Measurements from ENCODE around the gene ADNP2.

Gene ADNP2

DNA sequence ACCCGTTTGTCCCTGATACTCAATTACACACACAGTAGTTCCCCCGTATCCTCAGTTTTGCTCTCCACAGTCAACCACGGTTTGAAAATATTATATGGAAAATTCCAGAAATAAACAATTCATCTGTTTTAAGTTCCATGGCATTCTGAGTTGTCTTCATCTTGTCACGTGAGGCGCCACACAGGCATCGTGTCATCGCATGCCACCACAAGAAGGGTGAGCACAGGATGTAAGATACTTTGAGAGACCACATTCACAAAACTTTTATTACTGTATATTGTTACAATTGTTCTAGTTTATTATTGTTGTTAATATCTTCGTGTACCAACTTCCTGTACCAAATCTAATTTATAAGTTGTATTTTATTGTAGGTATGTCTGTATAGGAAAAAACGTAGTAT lies 17.7 kb downstream of the ADNP2 start:
- TF ChIP-seq ZNF274 (IDR thresholded peaks at IDR 0.05; ENCODE audit: low read depth, low read length) = no peak
- H3K4me3 ChIP-seq (ENCODE audit: low read length) = no peak overlapping the region

DNA sequence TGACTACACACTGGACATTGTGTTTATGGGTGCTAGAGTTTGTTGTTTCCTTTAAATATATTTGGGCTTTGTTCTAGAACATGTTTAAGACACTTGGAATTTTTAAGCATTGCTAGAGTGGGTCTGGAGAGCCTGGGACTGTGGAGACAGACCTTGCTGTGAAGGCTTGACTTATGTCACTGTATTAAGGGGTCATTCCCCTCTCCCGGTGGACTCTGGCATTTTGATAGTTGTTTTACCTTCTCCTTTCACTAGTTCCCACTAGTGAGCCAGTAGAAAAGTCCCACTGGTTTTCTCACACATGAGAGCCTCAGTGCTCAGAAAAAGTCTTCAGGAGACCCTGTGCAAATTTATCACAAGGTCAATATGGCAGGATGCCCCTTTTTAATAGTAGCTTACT lies 18.6 kb downstream of the ADNP2 start:
- no peak overlapping the region for H3K4me3 ChIP-seq (ENCODE audit: low read length)
- TF ChIP-seq ZNF274 (IDR thresholded peaks at IDR 0.05; ENCODE audit: low read depth, low read length) = no peak

DNA sequence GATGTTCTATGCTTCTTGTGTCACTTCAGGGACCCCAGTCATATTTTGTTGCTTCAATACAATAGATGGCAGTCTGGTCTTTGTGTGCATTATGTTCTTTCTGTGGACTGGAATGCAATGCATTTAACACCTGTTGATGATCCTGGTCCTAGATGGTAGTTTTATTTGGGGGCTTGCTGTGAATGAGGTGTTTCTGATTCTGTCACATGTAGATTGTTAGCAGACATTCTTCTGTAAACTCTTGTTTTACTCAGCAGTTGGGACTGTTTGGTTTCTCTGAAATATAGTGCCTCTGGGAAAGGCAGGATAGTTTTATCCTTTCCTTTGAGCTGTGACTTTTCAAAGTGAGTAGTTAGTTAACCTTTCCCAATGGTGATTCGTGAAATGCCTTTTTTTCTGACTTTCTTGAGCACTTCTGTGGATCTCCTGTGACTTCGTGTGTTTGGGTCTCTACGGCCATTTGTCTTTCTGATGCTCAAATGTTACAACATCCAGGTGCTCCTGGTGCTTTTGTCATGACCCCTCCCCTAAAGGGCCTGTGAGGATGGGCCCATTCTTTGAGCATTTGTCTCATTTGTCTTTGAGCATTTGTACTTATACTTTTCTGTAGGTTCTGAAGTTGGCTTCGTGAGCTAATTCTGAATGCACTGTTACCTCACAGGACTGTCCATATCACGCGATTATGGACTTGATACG lies 20.8 kb downstream of the ADNP2 start:
- TF ChIP-seq ZNF274 (IDR thresholded peaks at IDR 0.05; ENCODE audit: low read depth, low read length) = no peak
- H3K4me3 ChIP-seq (ENCODE audit: low read length) = no peak overlapping the region

DNA sequence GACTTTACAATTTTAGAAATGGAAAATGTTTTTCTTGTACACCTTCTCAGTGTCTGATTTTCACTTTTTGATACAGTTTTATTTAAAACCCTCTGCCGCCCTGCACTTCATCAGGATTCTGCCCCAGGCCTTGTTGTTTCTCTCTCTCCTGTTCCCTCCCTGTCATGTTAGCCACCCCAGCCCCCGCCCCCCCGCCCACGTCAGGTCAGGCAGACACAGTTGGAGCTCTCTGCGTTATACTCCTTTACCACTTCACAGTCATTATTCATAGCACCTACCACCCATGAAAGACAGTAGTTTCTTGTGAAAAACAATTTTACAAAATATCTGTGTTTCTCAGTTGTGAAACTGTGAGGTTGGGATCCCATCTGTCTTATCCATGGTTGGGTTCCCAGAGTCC lies 21.5 kb downstream of the ADNP2 start:
- no peak overlapping the region for H3K4me3 ChIP-seq (ENCODE audit: low read length)
- no peak for TF ChIP-seq ZNF274 (IDR thresholded peaks at IDR 0.05; ENCODE audit: low read depth, low read length)

DNA sequence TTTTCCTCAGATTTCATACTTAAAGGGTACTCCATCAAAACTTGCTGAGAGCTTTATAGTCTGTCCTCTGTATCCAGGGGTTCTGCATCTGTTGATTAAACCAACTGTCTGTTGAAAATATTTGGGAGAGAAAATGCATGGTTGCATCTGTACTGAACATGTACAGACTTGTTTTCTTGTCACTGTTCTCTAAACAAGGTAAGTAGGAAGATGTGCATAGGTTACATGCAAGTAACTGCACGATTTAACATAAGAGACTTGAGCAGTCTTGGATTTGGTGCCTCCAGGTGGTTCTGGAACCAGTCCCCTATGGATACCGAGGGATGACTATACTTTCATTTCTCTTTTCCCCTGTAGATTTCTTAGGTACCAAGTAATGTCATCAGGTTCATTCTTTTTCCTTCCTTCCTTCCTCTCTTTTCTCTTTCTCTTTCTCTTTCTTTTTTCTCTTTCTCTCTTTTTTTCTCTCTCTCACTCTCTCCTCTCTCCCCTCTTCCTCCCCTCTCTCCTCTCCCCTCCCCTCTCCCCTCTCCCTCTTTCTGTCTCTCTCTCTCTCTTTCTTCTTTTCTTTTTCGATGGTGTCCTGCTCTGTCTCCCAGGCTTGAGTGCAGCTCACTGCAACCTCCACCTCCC lies 23.2 kb downstream of the ADNP2 start:
- TF ChIP-seq ZNF274 (IDR thresholded peaks at IDR 0.05; ENCODE audit: low read depth, low read length) = no peak
- H3K4me3 ChIP-seq (ENCODE audit: low read length) = no peak overlapping the region

DNA sequence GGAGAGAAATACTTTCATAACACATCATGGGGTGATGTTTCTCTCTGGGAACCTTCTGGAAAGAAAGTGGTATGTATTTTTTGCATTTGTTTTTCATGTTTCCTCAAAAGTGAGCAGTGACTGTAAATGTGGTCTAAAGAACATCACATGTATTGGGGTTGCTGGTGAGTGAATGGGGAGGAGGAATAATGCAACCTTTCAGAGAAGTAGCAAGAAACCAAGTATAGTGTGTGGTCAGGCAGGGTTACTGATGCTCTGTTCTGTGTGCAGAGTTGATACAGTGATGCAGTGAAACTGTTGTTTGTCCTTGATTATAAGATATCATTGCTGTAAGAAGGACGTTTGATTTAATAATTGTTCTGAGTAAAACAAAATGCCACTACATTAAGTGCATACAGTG lies 24.1 kb downstream of the ADNP2 start:
- TF ChIP-seq ZNF274 (IDR thresholded peaks at IDR 0.05; ENCODE audit: low read depth, low read length) = no peak
- no peak overlapping the region for H3K4me3 ChIP-seq (ENCODE audit: low read length)

DNA sequence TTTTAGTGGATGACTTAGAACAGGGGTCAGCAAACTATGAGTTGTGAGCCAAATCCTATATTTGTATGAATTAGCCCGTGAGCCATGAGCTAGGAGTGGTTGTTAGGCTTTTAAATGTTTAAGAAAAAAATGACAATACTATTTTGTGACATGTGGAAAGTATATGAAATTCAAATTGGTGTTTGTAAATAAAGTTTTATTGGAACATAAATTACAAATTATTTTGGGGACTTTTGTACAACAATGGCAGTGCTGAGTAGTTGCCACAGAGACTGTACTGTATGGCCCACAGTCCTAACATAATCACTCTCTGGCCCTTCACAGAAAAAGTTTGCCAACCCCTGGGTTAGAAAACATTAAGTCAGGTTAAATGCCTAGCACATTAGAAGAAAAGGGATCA lies 26.1 kb downstream of the ADNP2 start:
- TF ChIP-seq ZNF274 (IDR thresholded peaks at IDR 0.05; ENCODE audit: low read depth, low read length) = no peak
- no peak overlapping the region for H3K4me3 ChIP-seq (ENCODE audit: low read length)

DNA sequence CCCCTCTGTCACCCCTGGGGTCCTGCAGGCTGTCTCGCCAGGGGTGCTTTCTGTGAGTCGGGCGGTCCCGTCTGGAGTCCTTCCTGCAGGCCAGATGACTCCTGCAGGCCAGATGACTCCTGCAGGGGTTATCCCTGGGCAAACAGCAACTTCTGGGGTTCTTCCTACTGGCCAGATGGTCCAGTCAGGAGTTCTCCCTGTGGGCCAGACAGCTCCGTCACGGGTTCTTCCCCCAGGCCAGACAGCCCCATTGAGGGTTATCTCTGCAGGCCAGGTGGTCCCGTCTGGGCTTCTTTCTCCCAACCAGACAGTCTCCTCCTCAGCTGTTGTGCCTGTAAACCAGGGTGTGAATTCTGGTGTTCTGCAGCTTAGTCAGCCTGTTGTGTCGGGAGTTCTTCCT lies 27.6 kb downstream of the ADNP2 start:
- H3K4me3 ChIP-seq (ENCODE audit: low read length) = no peak overlapping the region
- no peak for TF ChIP-seq ZNF274 (IDR thresholded peaks at IDR 0.05; ENCODE audit: low read depth, low read length)

DNA sequence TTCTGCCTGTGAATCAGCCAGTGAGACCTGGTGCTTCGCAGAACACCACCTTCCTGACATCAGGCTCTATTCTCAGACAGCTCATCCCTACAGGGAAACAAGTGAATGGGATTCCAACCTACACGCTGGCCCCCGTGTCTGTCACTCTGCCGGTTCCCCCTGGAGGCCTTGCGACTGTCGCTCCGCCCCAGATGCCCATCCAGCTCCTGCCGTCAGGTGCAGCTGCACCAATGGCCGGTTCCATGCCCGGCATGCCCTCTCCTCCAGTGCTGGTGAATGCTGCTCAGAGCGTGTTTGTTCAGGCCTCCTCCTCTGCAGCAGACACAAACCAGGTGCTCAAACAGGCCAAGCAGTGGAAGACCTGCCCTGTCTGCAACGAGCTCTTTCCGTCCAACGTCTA lies 28.1 kb downstream of the ADNP2 start:
- no peak overlapping the region for H3K4me3 ChIP-seq (ENCODE audit: low read length)
- TF ChIP-seq ZNF274 (IDR thresholded peaks at IDR 0.05; ENCODE audit: low read depth, low read length) = no peak

DNA sequence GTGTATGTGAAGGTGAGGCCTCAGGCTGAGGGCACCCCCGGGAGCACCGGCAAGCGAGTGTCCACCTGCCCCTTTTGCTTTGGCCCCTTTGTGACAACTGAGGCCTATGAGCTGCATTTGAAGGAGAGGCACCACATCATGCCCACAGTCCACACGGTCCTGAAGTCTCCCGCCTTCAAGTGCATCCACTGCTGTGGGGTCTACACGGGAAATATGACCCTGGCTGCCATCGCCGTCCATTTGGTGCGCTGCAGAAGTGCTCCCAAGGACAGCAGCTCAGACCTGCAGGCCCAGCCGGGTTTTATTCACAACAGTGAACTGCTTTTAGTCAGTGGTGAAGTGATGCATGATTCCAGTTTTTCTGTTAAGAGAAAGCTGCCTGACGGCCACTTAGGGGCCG lies 28.9 kb downstream of the ADNP2 start:
- no peak for TF ChIP-seq ZNF274 (IDR thresholded peaks at IDR 0.05; ENCODE audit: low read depth, low read length)
- no peak overlapping the region for H3K4me3 ChIP-seq (ENCODE audit: low read length)

DNA sequence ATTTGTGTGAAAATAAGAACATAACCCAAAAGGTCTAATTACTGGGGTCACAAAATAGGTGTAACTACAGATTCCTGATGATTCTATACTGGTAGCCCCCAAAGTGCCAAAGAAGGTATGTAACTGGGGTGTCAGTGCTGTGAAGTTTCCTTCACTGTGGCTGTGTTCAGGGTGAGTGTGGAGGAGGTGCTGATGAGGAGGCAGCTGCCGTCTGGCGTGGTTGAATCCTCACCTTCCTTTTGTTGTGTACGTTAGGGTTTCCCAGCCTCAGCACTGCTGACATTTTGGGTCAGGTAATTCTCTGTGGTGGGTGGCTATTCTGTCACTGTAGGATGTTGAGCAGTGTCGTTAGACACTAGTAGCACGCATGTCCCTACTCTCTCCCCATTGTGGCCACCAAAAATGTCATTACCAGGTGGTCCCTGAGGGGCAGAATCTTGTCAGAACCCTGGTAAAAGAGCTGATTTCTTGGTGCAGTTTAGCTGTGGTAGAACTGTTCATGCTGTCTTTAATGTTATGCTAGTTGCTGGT lies 31.5 kb downstream of the ADNP2 start:
- no peak for TF ChIP-seq ZNF274 (IDR thresholded peaks at IDR 0.05; ENCODE audit: low read depth, low read length)
- H3K4me3 ChIP-seq (ENCODE audit: low read length) = no peak overlapping the region

DNA sequence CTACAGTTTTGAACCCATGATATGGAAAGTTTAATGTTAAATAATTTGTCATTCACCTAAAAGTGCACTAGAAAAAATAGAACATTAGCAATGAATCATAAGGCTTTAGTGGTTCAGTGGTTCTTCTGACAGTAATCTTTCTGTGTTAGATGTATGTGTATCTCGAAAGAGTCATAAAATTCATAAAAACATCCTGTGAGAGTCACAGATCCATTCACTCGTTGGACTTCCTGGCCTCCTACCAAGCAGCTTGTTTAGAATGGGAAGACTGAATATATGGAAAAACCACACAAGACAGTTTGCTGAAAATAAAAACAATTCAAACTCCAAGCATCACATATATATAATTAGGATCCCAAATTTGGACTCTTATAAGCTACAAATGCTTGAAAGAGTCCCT lies 34.8 kb downstream of the ADNP2 start:
- TF ChIP-seq ZNF274 (IDR thresholded peaks at IDR 0.05; ENCODE audit: low read depth, low read length) = no peak
- no peak overlapping the region for H3K4me3 ChIP-seq (ENCODE audit: low read length)

DNA sequence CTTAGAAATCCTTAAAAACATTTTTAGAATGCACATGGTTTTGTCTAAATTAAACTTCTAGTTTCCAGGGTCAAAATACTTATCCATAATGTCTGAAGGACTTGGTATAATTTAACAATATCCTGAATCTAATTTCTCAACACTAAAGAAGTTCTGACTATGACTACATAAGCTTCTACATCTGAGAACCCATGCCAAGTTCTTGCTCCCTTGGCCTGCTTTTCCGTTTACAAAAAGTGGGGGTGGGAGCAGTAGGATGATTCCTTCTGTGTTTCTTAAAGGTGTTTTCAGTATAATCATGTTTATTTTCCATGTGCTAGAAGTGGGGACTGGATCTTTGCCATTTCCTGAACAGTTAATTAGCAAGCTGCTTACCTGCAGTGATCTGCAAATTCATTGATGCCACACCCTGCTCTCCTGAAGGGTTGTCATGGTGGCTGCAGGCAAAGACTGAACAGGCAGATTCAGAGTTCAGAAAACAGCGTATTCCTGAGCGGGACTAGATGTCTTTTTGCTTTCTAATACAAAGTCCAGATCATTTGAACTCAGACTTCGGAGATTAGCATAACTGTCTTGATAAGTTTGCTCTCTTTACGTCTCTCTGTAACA lies 36.2 kb downstream of the ADNP2 start:
- TF ChIP-seq ZNF274 (IDR thresholded peaks at IDR 0.05; ENCODE audit: low read depth, low read length) = no peak

DNA sequence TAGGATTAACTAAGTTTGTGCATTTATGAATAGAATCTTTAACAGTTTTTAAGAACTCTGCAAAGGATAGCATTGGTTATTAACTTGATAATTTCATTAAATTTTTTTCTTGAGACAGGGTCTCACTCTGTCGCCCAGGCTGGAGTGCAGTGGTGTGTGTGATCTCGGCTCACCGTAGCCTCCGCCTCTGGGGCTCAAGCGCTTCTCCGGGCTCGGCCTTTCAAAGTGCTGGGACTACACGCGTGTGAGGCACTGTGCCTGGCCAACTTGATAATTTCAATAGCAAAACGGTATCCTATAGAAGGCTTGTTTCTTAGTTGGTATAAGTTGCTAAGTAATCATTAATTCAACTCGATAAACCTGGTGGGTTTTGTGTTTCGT lies 38.0 kb downstream of the ADNP2 start:
- peak overlapping the region; percentile 54; the same call in 1 of the 2 replicates for H3K4me3 ChIP-seq (ENCODE audit: low read length)
- no peak for TF ChIP-seq ZNF274 (IDR thresholded peaks at IDR 0.05; ENCODE audit: low read depth, low read length)

More for the DNA sequence above, 36.2 kb downstream of the ADNP2 start:
- no peak overlapping the region for H3K4me3 ChIP-seq (ENCODE audit: low read length)

All from GM08714 (cell line).